Tibial artery (tissue), 4 donors: ENCODE data around the gene ZRANB3.

Experiments
- DNase-seq, 2 donors: peaks; one replicate each; pipeline ENCODE4 v3.0.0-alpha.2; 2019
- H3K27ac ChIP-seq, 2 donors: fragments of 200-600 bp; sonication (generic) in 1 of 2; 1 replicate in 1 of 2; 2 replicates in 1 of 2; pipeline ENCODE4 v1.5.1; 2018 to 2019; ENCODE audit warnings: mild to moderate bottlenecking in 1 of 2
- H3K27me3 ChIP-seq, 2 donors: fragments of 200-600 bp; sonication (generic) in 1 of 2; one replicate each; pipeline versions ENCODE4 v1.5.1 to v1.6.0; 2016 to 2019
- H3K36me3 ChIP-seq, 3 donors: fragments of 200-600 bp; sonication (generic) in 2 of 3; one replicate each; pipeline ENCODE4 v1.5.1; 2016 to 2019; ENCODE audit warnings: mild to moderate bottlenecking in 2 of 3
- H3K4me1 ChIP-seq, 4 donors: fragments of 200-600 bp; sonication (generic) in 2 of 4; 1 replicate in 3 of 4; 2 replicates in 1 of 4; pipeline ENCODE4 v1.5.1; 2016 to 2019
- H3K4me3 ChIP-seq, 2 donors: fragments of 200-600 bp; sonication (generic) in 1 of 2; 1 replicate in 1 of 2; 2 replicates in 1 of 2; pipeline ENCODE4 v1.5.1; 2018 to 2019; ENCODE audit warnings: mild to moderate bottlenecking in 2 of 2
- H3K9me3 ChIP-seq, 3 donors: fragments of 200-600 bp; sonication (generic) in 1 of 3; one replicate each; pipeline ENCODE4 v1.5.1; 2016 to 2019
- CTCF ChIP-seq, 2 experiments: fragments of 200-600 bp in 1 of 2; fragments of 450-650 bp in 1 of 2; IDR thresholded peaks; one replicate each; pipeline ENCODE4 v1.5.1; 2017 to 2019; ENCODE audit warnings: antibody characterized with exemption in 2 of 2, mild to moderate bottlenecking in 1 of 2, moderate library complexity in 1 of 2
- intact Hi-C: fragments of 100-400 bp; cut with DNase I; formaldehyde crosslinking; loops from one replicate; pipeline ENCODE4 v1.15.0; 2023; ENCODE audit warnings: low total_unique reads

The ZRANB3 gene

GRCh38 chr2:135320465-135321355 lies 210.3 kb downstream of the ZRANB3 start:
- Histone ChIP-seq H3K4me3 (no peak overlapping the region), H3K27me3 (no peaks in the 10 kb centered on the region), H3K36me3 (peaks cover 0 to 3% (median 0%) of the 10 kb centered on the region in 3 donors), H3K4me1 (no peaks in the 10 kb centered on the region), H3K27ac (no peak overlapping the region), H3K9me3 (peaks cover 0 to 10% (median 2%) of the 10 kb centered on the region in 3 donors)
- no peak for TF ChIP-seq CTCF (IDR thresholded peaks at IDR 0.05)
- intact Hi-C loops, result no loop called here
- DNase-seq, result no peak

DNA sequence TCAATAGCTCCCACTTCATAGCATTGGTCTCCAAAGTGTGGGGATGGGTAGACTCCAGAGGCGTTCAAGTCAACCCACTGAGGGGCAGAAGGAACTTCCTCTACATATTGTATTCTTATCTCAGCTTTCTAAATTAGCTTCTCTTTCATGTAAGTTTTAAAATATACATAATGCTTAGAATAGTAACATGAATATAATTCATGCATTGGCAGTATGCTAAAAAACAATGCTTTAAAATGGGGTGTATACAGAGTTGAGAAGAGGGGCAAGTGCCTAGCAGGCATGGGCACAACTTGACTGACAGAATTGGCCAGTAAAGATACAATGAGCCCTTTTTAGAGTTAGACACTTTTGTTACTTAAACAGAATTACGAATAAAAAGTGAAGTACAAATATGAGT lies 212.2 kb downstream of the ZRANB3 start:
- Histone ChIP-seq H3K27me3 (no peaks in the 10 kb centered on the region), H3K27ac (no peak overlapping the region), H3K36me3 (peaks cover 0 to 1% (median 0%) of the 10 kb centered on the region in 3 donors), H3K4me1 (no peaks in the 10 kb centered on the region), H3K9me3 (peaks cover 0 to 4% (median 0%) of the 10 kb centered on the region in 3 donors), H3K4me3 (no peak overlapping the region)
- intact Hi-C loops, result no loop called here
- DNase-seq, result no peak
- TF ChIP-seq CTCF (IDR thresholded peaks at IDR 0.05), result no peak

GRCh38 chr2:135317375-135317774 lies 213.6 kb downstream of the ZRANB3 start:
- H3K9me3 ChIP-seq, result peaks cover 0 to 1% (median 0%) of the 10 kb centered on the region in 3 donors
- intact Hi-C loops, result no loop called here
- no peaks in the 10 kb centered on the region for H3K4me1 ChIP-seq
- TF ChIP-seq CTCF (IDR thresholded peaks at IDR 0.05), result no peak
- H3K4me3 ChIP-seq, result no peak overlapping the region
- no peaks in the 10 kb centered on the region for H3K27me3 ChIP-seq
- H3K36me3 ChIP-seq, result peaks cover 0 to 10% (median 0%) of the 10 kb centered on the region in 3 donors
- no peak overlapping the region for H3K27ac ChIP-seq
- no peak for DNase-seq

DNA sequence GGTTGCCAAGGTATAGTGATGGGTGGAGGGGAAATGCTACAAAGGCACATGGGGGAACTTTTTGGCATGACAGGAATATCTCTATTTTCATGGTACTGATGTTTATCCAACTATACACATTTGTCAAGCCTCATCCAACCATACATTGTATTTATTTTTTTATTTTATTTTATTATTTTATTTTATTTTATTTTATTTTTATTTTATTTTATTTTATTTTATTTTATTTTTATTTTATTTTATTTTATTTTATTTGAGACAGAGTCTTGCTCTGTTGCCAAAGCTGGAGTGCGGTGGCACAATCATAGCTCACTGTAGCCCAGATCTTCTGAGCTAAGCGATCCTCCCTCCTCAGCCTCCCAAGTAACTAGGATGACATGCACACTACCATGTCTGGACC lies 219.1 kb downstream of the ZRANB3 start:
- H3K4me1 ChIP-seq, result no peaks in the 10 kb centered on the region
- intact Hi-C loops, result no loop called here
- no peaks in the 10 kb centered on the region for H3K27me3 ChIP-seq
- H3K36me3 ChIP-seq, result peaks cover 0 to 10% (median 6%) of the 10 kb centered on the region in 3 donors
- no peaks in the 10 kb centered on the region for H3K9me3 ChIP-seq
- DNase-seq, result no peak
- no peak overlapping the region for H3K4me3 ChIP-seq
- H3K27ac ChIP-seq, result no peak overlapping the region
- no peak for TF ChIP-seq CTCF (IDR thresholded peaks at IDR 0.05)

DNA sequence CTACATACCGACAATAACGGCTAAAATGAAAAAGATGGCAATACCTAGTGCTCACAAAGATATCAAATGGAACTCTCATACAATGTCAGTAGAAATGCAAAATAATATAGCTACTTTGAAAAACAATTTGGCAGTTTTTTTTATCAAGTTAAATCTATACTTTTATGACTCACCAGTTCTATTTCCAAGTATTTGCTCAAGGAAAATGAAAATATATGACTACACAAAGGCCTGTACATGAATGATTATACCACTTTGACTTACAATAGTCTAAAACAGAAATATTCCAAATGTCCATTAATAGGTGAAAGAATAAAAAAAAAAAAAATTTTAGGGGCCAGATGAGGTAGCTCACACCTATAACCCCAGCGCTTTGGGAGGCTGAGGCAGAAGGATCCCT lies 219.8 kb downstream of the ZRANB3 start:
- no peaks in the 10 kb centered on the region for H3K9me3 ChIP-seq
- H3K27ac ChIP-seq, result no peak overlapping the region
- peaks cover 0 to 10% (median 6%) of the 10 kb centered on the region in 3 donors for H3K36me3 ChIP-seq
- DNase-seq, result no peak
- H3K4me1 ChIP-seq, result no peaks in the 10 kb centered on the region
- no peaks in the 10 kb centered on the region for H3K27me3 ChIP-seq
- H3K4me3 ChIP-seq, result no peak overlapping the region
- TF ChIP-seq CTCF (IDR thresholded peaks at IDR 0.05), result no peak
- intact Hi-C loops, result no loop called here
